Ammon's horn (tissue), 1 donor: ENCODE measurements around the gene NAALADL2.
"Not testable (repeated sequence)": the region's sequence is repeated elsewhere in the genome, so short reads cannot be mapped to it uniquely, and the experiment has no call there.

Experiments used
- DNase-seq: peaks from one replicate; pipeline ENCODE4 v3.0.0-alpha.2; 2016; ENCODE audit warnings: low spot score

NAALADL2 gene

GRCh38 chr3:175430983-175431773, 572.0 kb downstream of the NAALADL2 start:
- no peak for DNase-seq

GRCh38 chr3:175432376-175433025, 573.4 kb downstream of the NAALADL2 start:
- DNase-seq: no peak

- DNase-seq: no peak
Observed at GRCh38 chr3:175433026-175433674, 574.0 kb downstream of the NAALADL2 start.

- DNase-seq: no peak
Observed at GRCh38 chr3:175434561-175434960, 575.4 kb downstream of the NAALADL2 start.

GRCh38 chr3:175443682-175444081, 584.5 kb downstream of the NAALADL2 start:
- no peak for DNase-seq

- DNase-seq: no peak
Observed at GRCh38 chr3:175445741-175446140, 586.6 kb downstream of the NAALADL2 start.

- peak; percentile 1 for DNase-seq
Observed at GRCh38 chr3:175447521-175447920, 588.4 kb downstream of the NAALADL2 start.

- no peak for DNase-seq
Observed at GRCh38 chr3:175453361-175453760, 594.2 kb downstream of the NAALADL2 start.

GRCh38 chr3:175456466-175456865, 597.3 kb downstream of the NAALADL2 start:
- DNase-seq: no peak

- no peak for DNase-seq
Observed at GRCh38 chr3:175457301-175457700, 598.2 kb downstream of the NAALADL2 start.

- DNase-seq: not testable (repeated sequence)
Observed at GRCh38 chr3:175460849-175461399, 601.8 kb downstream of the NAALADL2 start.

- no peak for DNase-seq
Observed at GRCh38 chr3:175464362-175464761, 605.2 kb downstream of the NAALADL2 start.

GRCh38 chr3:175469124-175469523, 610.0 kb downstream of the NAALADL2 start:
- no peak for DNase-seq

GRCh38 chr3:175475765-175476164, 616.6 kb downstream of the NAALADL2 start:
- DNase-seq: no peak

- no peak for DNase-seq
Observed at GRCh38 chr3:175476489-175476888, 617.4 kb downstream of the NAALADL2 start.

GRCh38 chr3:175477651-175478224, 618.6 kb downstream of the NAALADL2 start:
- DNase-seq: peak; percentile 20

- no peak for DNase-seq
Observed at GRCh38 chr3:175478301-175478700, 619.2 kb downstream of the NAALADL2 start.

- no peak for DNase-seq
Observed at GRCh38 chr3:175479175-175479574, 620.0 kb downstream of the NAALADL2 start.

GRCh38 chr3:175479800-175480199, 620.7 kb downstream of the NAALADL2 start:
- no peak for DNase-seq

- DNase-seq: no peak
Observed at GRCh38 chr3:175484666-175485065, 625.5 kb downstream of the NAALADL2 start.

GRCh38 chr3:175485436-175485835, 626.3 kb downstream of the NAALADL2 start:
- no peak for DNase-seq

GRCh38 chr3:175486255-175486654, 627.1 kb downstream of the NAALADL2 start:
- DNase-seq: no peak
